HUDEP-2 (cell line): ENCODE measurements around the gene GOLGA6L10.
"Not testable (repeated sequence)": the region's sequence is repeated elsewhere in the genome, so short reads cannot be mapped to it uniquely, and the experiment has no call there.

Experiments used
- DNase-seq, 76 experiments: peaks; one replicate each; lab custom pipeline; 2025; ENCODE audit not compliant: unreplicated experiment in 76 of 76; lab: John Stamatoyannopoulos, UW

Gene GOLGA6L10

DNA sequence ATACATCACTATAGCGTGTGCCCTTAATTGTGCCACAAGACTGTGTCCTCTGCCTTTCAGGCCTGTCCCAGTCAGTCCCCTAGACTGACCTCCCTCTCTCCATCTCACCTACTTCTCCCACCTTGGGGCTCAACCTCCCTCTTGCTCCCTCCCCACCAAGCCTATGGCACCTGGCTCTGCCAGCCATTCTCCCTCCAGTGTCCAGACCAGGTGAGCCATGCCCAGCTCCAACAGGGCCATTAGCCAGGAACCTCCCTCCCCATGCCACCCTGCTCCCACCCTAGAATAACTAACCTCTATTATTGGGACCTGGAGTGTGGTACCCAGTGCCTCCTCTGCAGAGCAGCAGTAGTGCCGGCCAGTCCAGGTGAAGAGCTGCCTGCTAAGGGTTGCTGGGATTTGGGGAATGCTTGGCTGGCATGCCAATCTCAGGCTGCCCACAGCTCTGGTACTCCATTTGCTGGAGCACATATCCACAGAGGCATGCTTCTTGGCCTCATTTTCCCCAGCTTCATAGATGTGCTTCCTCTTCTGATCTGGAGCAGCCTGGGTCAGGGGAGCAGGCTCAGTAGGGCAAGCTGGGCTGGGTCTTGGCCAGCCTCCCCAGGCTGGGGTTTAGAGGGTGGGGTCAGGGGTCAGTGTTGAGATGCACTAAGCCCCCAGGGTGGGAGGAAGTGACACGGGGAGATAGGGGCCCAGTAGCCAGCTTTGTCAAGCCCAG, 47.8 kb downstream of the GOLGA6L10 start:
- DNase-seq: no peak

DNA sequence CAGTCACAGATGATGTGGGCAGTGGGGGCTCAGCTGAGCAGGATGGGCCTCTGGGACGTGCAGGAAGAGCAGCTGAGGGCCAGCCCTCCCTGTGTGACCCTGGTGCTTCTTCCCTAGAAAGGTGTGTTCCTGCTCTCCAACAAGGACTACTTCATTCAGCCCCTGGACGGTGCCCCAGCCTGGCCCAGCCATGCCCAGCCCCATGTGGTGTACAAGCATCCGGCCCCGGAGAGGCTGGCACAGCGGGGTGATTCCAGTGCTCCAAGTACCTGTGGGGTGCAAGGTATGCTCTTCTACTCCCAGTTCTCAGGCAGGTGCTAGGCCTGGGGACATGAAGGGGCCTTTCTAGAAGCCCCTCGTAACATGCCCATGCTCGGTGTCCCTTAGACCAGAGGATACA, 48.4 kb downstream of the GOLGA6L10 start:
- DNase-seq: no peak

DNA sequence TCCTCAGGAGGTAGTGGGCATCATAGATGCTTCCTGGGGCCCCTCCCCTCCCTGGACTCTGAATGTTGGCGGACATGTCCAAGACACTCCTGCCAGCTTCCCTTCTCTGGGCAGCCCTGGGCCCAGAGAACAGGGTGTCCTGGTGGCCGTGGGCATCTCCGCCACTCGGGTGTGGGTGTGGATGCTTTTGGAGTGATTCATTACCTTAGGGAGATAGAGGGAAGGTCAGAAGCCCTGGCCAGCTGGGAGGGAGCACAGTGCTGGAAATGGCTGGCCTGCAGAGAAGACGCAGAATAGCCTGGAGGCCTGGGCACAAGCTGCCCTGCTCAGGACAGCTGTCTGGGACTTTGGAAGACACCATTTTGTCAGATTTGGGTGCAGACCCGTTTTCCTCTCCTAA, 48.9 kb downstream of the GOLGA6L10 start:
- DNase-seq: not testable (repeated sequence)

DNA sequence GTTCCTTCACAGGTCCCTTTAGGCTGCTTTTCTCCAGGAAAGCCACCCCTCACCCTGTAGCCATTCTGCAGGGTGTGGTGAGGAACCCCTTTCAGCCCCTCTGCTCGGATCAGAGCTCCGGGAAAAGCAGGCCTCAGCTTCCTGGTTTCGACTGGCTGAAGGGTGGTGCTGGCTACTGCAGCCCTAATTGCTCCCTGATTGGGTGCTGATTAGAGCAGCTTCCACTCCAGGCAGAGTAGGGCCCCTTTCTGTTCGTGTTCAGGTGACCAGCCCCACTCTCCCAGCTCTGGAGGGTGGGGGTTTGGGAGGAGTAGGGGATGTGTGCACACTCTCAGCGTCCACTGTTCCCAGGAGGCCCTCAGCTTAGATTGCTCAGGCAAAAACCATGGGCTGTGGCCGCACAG, 49.8 kb downstream of the GOLGA6L10 start:
- DNase-seq: not testable (repeated sequence)

DNA sequence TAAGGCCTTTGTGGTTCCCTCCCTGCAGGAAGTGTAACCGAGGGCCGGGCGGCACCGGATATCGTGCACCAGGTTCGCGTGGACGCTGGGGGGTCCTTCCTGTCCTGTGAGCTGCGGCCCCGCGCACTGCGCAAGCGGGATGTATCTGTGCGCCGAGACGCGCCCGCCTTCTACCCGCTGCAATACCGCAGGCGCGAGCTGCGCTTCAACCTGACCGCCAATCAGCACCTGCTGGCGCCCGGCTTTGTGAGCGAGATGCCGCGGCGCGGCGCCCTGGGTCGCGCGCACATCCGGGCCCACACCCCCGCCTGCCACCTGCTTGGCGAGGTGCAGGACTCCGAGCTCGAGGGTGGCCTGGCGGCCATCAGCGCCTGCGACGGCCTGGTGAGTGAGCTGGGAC, 50.8 kb downstream of the GOLGA6L10 start:
- no peak for DNase-seq

DNA sequence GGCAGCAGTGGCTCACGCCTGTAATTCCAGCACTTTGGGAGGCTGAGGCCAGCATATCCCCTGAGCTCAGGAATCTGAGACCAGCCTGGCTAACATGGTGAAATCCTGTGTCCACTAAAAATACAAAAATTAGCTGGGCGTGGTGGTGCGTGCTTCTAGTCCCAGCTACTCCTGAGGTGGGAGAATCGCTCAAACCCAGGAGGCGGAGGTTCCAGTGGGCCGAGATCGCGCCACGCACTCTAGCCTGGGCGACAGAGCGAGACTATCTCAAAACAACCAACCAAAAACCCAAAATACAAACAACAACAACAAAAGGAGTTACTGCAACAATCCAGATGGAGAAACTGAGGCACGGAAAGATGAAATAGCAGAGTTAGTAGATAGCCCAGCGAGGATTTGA, 51.2 kb downstream of the GOLGA6L10 start:
- DNase-seq: no peak

DNA sequence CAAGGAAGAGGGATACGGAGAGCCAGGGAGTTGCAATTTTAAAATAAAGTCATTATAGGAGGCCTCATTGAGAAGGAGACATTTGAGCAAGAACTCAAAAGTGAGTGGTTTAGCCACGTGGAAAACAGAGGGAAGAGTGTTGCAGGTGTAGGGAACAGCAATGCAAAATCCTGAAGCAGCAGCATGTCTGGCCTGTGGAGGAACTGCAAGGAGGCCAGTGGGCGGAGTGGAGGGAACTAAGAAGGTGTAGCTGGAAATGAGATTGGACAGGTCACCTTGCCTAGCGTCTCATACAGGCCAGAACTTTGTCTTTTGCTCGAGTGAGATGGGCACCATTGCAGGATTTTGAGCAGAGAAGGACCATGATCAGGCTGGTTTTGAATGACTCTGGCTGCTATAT, 51.7 kb downstream of the GOLGA6L10 start:
- no peak for DNase-seq

DNA sequence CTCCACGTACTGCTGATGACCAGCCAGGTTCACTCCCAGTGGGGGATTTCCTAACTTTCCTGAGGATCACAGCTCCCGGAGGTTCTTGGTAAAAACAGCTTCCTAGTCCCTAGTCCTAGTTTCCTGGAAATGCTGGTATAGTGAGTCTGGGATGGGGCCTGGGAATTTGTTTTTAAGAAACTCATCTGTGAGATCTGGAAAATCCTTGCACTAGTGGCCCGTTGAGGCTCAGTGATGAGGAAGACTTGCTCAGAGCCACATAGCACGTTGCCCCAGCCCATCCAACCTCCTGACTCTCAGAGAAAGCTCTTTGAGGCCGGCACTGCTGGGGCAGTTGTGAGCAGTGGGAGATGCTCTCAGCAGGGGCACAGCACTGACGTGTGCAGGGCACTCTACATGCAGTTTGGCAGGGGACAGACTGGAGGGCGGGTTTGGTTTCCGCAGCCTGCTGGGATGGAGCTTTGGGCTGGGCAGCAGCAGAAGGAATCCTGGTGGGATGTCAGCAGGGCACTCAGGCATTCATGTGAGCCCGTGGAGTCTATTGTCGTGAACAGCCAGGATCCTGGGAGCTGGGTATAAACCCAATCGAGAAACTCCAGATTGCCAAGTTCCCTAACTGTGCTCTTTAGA, 55.1 kb downstream of the GOLGA6L10 start:
- no peak for DNase-seq

DNA sequence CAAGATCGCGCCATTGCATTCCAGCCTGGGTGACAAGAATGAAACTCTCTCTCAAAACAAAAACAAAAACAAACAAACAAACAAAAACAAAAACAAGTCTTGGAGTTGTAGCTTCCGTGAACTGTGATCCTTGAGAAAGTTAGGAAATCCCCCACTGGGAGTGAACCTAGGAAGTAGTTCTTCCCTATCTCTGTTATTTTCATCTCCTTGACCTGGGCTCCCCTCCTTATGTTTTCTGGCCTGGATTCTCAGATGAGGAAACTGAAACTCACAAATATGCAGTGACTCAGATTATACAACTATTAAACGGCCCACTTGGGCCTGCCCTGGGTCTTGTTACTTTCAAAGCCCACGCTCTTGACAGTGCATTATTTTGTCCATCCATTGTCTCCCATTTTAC, 57.0 kb downstream of the GOLGA6L10 start:
- DNase-seq: no peak
